KMS-11 (cell line): ENCODE measurements around the gene CGREF1.

ENCODE experiments used
- H2AFZ ChIP-seq: fragments of 200-600 bp; sonication (generic); 2 replicates; pipeline ENCODE4 v1.6.1; 2016; ENCODE audit warnings: antibody characterized with exemption, mixed run types, low read depth
- H3K27ac ChIP-seq: fragments of 200-600 bp; sonication (generic); 2 replicates; pipeline ENCODE4 v1.6.1; 2016; ENCODE audit warnings: mild to moderate bottlenecking, mixed run types
- H3K27me3 ChIP-seq: fragments of 200-600 bp; sonication (generic); 2 replicates; pipeline ENCODE4 v1.6.1; 2017; ENCODE audit warnings: mild to moderate bottlenecking, low read depth, mixed run types, moderate library complexity; ENCODE audit not compliant: insufficient read depth
- H3K36me3 ChIP-seq: fragments of 200-600 bp; sonication (generic); 2 replicates; pipeline ENCODE4 v1.6.1; 2017; ENCODE audit warnings: mild to moderate bottlenecking, mixed run types; ENCODE audit not compliant: insufficient read depth
- H3K4me1 ChIP-seq: fragments of 200-600 bp; sonication (generic); 2 replicates; pipeline ENCODE4 v1.6.1; 2016; ENCODE audit warnings: mild to moderate bottlenecking, low read depth, mixed run types; ENCODE audit not compliant: poor library complexity, severe bottlenecking
- H3K4me2 ChIP-seq: fragments of 200-600 bp; sonication (generic); 2 replicates; pipeline ENCODE4 v1.7.0; 2016; ENCODE audit warnings: mild to moderate bottlenecking, mixed run types
- H3K4me3 ChIP-seq: fragments of 200-600 bp; sonication (generic); IDR thresholded peaks from 2 replicates; pipeline ENCODE4 v1.6.1; 2017; ENCODE audit warnings: low read depth, low read length, mixed read lengths; ENCODE audit not compliant: insufficient read depth
- H3K79me2 ChIP-seq: fragments of 200-600 bp; sonication (generic); 2 replicates; pipeline ENCODE4 v1.6.1; 2016; ENCODE audit warnings: low read depth, mixed run types; ENCODE audit not compliant: insufficient read depth
- H3K9ac ChIP-seq: fragments of 200-600 bp; sonication (generic); 2 replicates; pipeline ENCODE4 v1.6.1; 2016; ENCODE audit warnings: mild to moderate bottlenecking, mixed run types
- H4K20me1 ChIP-seq: fragments of 200-600 bp; sonication (generic); 2 replicates; pipeline ENCODE4 v1.6.1; 2016; ENCODE audit warnings: mild to moderate bottlenecking, mixed run types; ENCODE audit not compliant: insufficient read depth
- TF ChIP-seq, protein P1 (sequence below): fragments of 200-600 bp; sonication (generic); conservative IDR thresholded peaks from 2 replicates; pipeline ENCODE4 v1.6.1; 2017; ENCODE audit warnings: low read depth, mild to moderate bottlenecking, antibody characterized with exemption, low read length, moderate library complexity, mixed read lengths

Gene CGREF1

DNA sequence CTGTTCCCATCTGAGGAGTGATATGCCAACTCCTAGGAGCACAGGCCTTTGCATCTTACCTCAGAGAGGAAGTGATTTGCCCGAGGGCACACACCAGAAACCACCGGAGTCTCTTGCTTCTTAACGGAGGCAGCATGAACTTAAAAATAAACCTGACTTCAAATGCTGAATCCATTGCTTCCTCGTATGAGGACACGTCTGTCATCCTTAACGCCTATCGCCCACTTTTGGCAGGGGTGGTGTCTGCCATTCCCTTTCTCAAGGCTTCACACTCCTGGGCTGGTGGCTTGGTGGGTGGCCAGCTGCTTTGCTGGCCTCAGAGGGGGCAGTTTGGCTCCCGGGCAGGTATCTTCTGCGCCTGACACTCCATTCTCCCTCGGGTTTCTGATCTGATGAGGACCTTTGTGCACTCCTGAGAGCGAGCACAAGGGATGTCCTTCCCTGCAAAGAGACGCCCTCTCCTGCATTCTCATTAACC, 16.6 kb upstream of the CGREF1 start:
- H4K20me1 ChIP-seq = no peaks in the 10 kb centered on the region
- H3K9ac ChIP-seq = no peak overlapping the region
- peaks cover 9% of the 10 kb centered on the region for H3K4me1 ChIP-seq
- no peaks in the 10 kb centered on the region for H3K36me3 ChIP-seq
- peaks cover 15% of the 10 kb centered on the region for H3K79me2 ChIP-seq
- no peaks in the 10 kb centered on the region for H3K27me3 ChIP-seq
- H3K27ac ChIP-seq = no peak overlapping the region
- H3K4me2 ChIP-seq = no peak overlapping the region
- H2AFZ ChIP-seq = 0 out of 2 replicates have a peak overlapping the region, but pooled peaks have one; percentile 69
- TF ChIP-seq, protein P1, sequence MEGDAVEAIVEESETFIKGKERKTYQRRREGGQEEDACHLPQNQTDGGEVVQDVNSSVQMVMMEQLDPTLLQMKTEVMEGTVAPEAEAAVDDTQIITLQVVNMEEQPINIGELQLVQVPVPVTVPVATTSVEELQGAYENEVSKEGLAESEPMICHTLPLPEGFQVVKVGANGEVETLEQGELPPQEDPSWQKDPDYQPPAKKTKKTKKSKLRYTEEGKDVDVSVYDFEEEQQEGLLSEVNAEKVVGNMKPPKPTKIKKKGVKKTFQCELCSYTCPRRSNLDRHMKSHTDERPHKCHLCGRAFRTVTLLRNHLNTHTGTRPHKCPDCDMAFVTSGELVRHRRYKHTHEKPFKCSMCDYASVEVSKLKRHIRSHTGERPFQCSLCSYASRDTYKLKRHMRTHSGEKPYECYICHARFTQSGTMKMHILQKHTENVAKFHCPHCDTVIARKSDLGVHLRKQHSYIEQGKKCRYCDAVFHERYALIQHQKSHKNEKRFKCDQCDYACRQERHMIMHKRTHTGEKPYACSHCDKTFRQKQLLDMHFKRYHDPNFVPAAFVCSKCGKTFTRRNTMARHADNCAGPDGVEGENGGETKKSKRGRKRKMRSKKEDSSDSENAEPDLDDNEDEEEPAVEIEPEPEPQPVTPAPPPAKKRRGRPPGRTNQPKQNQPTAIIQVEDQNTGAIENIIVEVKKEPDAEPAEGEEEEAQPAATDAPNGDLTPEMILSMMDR = no peak
- no peak overlapping the region for H3K4me3 ChIP-seq

DNA sequence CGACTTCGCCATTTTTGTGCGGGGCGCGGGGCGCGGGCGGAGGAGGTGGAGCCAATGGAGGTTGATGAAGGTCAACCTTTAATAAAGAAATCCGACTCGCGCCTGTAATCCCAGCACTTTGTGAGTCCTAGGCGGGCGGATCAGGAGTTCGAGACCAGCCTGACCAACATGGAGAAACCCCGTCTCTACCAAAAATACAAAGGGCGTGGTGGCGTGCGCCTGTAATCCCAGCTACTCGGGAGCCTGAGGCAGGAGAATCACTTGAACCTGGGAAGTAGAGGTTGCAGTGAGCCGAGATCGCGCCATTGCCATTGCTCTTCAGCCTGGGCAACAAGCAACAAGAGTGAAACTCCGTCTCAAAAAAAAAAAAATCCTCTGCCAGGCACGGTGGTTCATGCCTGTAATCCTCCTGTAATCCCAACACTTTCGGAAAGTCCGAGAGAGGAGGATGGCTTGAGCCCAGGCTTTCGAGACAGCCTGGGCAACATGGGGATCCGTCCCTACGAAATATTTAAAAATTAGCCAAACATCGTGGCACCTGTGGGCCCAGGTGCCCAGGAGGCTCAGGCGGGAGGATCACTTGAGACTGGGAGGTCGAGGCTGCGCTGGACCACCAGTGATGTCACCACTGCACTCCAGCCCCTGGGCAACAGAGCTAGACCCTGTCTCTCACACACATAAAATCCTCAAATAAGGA, 16.0 kb upstream of the CGREF1 start:
- peak overlapping the region; percentile 11; the same call in 1 of the 2 replicates for H3K4me2 ChIP-seq
- H3K4me3 ChIP-seq = no peak overlapping the region
- no peaks in the 10 kb centered on the region for H3K27me3 ChIP-seq
- peak overlapping the region; percentile 69; the same call in 1 of the 2 replicates for H2AFZ ChIP-seq
- peaks cover 15% of the 10 kb centered on the region for H3K79me2 ChIP-seq
- no peak overlapping the region for H3K9ac ChIP-seq
- TF ChIP-seq, protein P1 = no peak
- H3K27ac ChIP-seq = peak overlapping the region; percentile 12
- H3K36me3 ChIP-seq = no peaks in the 10 kb centered on the region
- no peaks in the 10 kb centered on the region for H4K20me1 ChIP-seq
- peaks cover 9% of the 10 kb centered on the region for H3K4me1 ChIP-seq

DNA sequence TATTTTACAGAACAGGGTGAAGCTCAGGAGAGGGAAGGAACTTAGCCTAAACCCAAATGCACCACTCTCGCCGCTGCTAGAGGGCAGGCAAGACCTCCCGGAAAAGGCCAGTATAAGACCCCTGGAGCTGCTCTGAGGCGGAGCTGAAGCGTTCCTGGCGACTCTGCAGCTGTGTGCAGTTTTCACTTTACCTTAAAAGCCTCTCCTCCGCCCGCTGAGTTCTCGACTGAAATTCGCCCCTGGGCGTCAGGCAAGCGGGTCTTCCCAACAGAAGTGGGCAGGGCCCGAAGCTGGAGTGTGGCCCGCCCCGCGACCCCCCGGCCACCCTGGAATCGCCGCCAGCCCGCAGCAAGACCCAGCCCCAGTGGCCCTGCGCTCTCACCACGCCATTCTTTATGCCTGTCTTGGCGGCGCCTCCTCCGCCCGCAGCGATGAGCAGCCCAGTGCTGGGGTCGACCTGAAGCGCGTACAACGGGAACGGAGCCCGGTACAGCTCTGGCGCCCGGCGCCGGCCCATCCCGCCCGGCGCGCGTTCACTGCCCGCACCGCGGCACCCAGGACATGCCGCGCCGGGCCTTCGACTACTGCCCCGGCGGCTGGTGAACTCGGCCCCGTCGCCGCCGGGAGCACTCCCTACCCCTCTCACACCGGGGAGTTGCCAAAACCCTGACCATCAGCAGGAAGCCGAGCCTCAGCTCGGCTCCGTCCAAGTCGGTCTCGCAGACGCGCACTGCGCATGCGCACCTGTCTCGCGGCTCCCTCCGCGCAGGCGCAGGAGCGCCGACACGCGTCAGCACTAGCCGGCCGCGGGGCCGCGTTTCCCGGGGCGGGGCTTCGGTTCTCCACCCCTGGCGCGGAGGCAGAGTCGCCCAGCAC, 15.2 kb upstream of the CGREF1 start, which contains the start of gene PREB:
TSS of gene PREB (minus strand) at position 732 of the 876 bp plus-strand sequence. CDS start at position 517, 215 bp downstream.
- H3K79me2 ChIP-seq = peaks cover 15% of the 10 kb centered on the region
- peak within 1 kb of the TSS; percentile 73 for H3K9ac ChIP-seq
- peaks cover 9% of the 10 kb centered on the region for H3K4me1 ChIP-seq
- no peaks in the 10 kb centered on the region for H4K20me1 ChIP-seq
- TF ChIP-seq, protein P1 = no peak
- H3K36me3 ChIP-seq = no peaks in the 10 kb centered on the region
- peak within 1 kb of the TSS; percentile 69 for H2AFZ ChIP-seq
- H3K27ac ChIP-seq = peak within 1 kb of the TSS; percentile 45
- no peaks in the 10 kb centered on the region for H3K27me3 ChIP-seq
- peak within 1 kb of the TSS; percentile 58 for H3K4me3 ChIP-seq
- H3K4me2 ChIP-seq = peak within 1 kb of the TSS; percentile 99

DNA sequence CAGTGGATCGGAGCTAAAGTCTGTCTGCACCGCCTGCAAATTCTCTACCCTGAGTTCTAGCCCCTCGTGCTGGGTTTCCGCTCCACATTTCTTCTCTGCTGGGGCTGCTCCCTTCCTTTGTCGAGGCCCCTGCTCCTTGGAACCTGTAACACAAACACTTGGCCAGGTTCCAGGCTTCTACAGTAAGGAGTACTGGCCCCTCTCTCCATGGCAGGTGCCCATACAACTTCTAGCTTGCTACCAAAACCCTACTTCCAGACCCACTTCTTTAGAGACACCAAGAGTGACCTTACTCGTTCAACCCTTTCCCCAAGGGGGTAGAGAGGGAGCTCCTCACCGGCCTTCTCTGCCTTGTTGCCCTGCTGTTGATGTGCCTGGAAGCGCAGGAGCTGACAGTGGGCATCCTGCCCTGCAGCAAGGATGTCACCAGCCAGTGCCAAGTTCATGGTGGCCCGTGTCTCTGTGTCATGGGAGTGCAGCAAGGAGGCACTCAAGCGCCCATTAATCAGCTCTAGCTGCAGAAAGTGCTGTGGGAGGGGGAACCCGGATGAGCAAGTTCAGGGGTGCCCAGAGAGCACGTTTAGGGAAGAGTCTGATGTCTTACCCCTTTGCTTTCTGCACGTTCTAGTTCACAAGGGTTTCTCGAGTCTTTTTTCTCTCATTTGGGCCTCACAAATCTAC, 14.4 kb upstream of the CGREF1 start:
- Histone ChIP-seq H3K4me1 (peaks cover 9% of the 10 kb centered on the region), H3K4me2 (peak overlapping the region; percentile 99), H2AFZ (no peak overlapping the region), H3K79me2 (peaks cover 15% of the 10 kb centered on the region), H3K27ac (no peak overlapping the region; the same call in 1 of the 2 replicates), H3K27me3 (no peaks in the 10 kb centered on the region), H3K36me3 (no peaks in the 10 kb centered on the region), H3K4me3 (no peak overlapping the region), H4K20me1 (no peaks in the 10 kb centered on the region), H3K9ac (peak overlapping the region; percentile 73; the same call in 1 of the 2 replicates)
- TF ChIP-seq, protein P1 = no peak; the same call in 1 of the 2 replicates
